WI38 (cell line): ENCODE results near the gene OSBPL2.

Experiments
- H3K4me3 ChIP-seq: 2 replicates; pipeline ENCODE4 v1.5.1; 2011; ENCODE audit warnings: low read depth, mild to moderate bottlenecking, control low read depth, low read length
- CTCF ChIP-seq: IDR thresholded peaks from 2 replicates; pipeline ENCODE4 v1.5.1; 2012; ENCODE audit warnings: low read depth, mild to moderate bottlenecking, control low read depth, low read length

The OSBPL2 gene

GRCh38 chr20:62200491-62201172 lies 37.7 kb upstream of the OSBPL2 start:
- TF ChIP-seq CTCF = no peak

GRCh38 chr20:62201173-62202082 lies 36.9 kb upstream of the OSBPL2 start:
- no peak for TF ChIP-seq CTCF
- H3K4me3 ChIP-seq = no peak overlapping the region

More at GRCh38 chr20:62200491-62201172, 37.7 kb upstream of the OSBPL2 start:
- H3K4me3 ChIP-seq = no peak overlapping the region

- no peak for TF ChIP-seq CTCF
- no peak overlapping the region for H3K4me3 ChIP-seq
Measured at GRCh38 chr20:62202083-62202395, 36.3 kb upstream of the OSBPL2 start.

- no peak for TF ChIP-seq CTCF
- H3K4me3 ChIP-seq = no peak overlapping the region
Measured at GRCh38 chr20:62202676-62203377, 35.5 kb upstream of the OSBPL2 start.

- H3K4me3 ChIP-seq = no peak overlapping the region
Measured at GRCh38 chr20:62203378-62204030, 34.8 kb upstream of the OSBPL2 start.

GRCh38 chr20:62205618-62206387 lies 32.5 kb upstream of the OSBPL2 start:
- no peak for TF ChIP-seq CTCF
- H3K4me3 ChIP-seq = no peak overlapping the region

More at GRCh38 chr20:62203378-62204030, 34.8 kb upstream of the OSBPL2 start:
- no peak for TF ChIP-seq CTCF
